ENCODE measurements around the gene LRRN4CL. TPM values are rescaled to one million over a fixed set of nuclear protein-coding genes. Genes with fewer than 3 reads are reported as not detected.

Gene LRRN4CL
- total and polyA plus RNA-seq, 2 of the 4 experiments (the other 2 are of a cell fraction), result 0.36 to 0.84 TPM

GRCh38 chr11:62648967-62649364 lies 40.4 kb downstream of the LRRN4CL start:
- H3K4ac ChIP-seq (ENCODE audit: low read depth, low read length), result no peak overlapping the region
- no peak overlapping the region for H4K8ac ChIP-seq (ENCODE audit: low read depth in 2 of 2, low read length in 2 of 2)
- H2AFZ ChIP-seq (replicated peaks; ENCODE audit: low read length, poor library complexity), result no peak overlapping the region
- TF ChIP-seq CEBPB (IDR thresholded peaks at IDR 0.05; ENCODE audit: low read depth, low read length) (no peak), FOS (IDR thresholded peaks at IDR 0.05; ENCODE audit: low read depth, low read length) (no peak), RFX5 (IDR thresholded peaks at IDR 0.05; ENCODE audit: low read depth, low read length) (no peak), SMC3 (IDR thresholded peaks at IDR 0.05; ENCODE audit: low read depth, low read length) (no peak), NFE2L2 (IDR thresholded peaks at IDR 0.05; ENCODE audit: low read depth, low read length) (no peak), POLR2A (IDR thresholded peaks at IDR 0.05; ENCODE audit: low read depth, low read length) (no peak), CTCF (conservative IDR thresholded peaks at IDR 0.05; ENCODE audit: low read depth, low read length) (no peak), MAZ (IDR thresholded peaks at IDR 0.05; ENCODE audit: borderline replicate concordance, low read depth, low read length) (no peak), MAFK (IDR thresholded peaks at IDR 0.05; ENCODE audit: low read depth, low read length) (no peak), USF2 (IDR thresholded peaks at IDR 0.05; ENCODE audit: low read depth, low read length) (no peak), RCOR1 (IDR thresholded peaks at IDR 0.05; ENCODE audit: insufficient replicate concordance, low read length) (no peak), RAD21 (IDR thresholded peaks at IDR 0.05; ENCODE audit: low read length) (no peak)
- H2AK9ac ChIP-seq (replicated peaks; ENCODE audit: low read depth, low read length, poor library complexity), result no peak overlapping the region
- peaks cover 17% of the 10 kb centered on the region for H4K20me1 ChIP-seq (ENCODE audit: insufficient read depth, low read length)
- H3K18ac ChIP-seq (ENCODE audit: low read depth, low read length), result no peak overlapping the region
- WGBS, 2 experiments (ENCODE audit: extremely low coverage in 2 of 2, insufficient read length in 1 of 2), result 84% methylated on average over 9 of the region's 11 CpGs; no CpG with 5 or more reads in 1 of the 2 experiments
- no peak overlapping the region for H2BK15ac ChIP-seq (ENCODE audit: low read depth, low read length)
- H2AK5ac ChIP-seq (ENCODE audit: low read depth, low read length), result no peak overlapping the region
- H3K9me1 ChIP-seq (ENCODE audit: insufficient read depth, low read length), result 0 out of 2 replicates have a peak, but pooled peaks cover 6% of the 10 kb centered on the region
- H3K14ac ChIP-seq (replicated peaks; ENCODE audit: low read depth, low read length), result no peak overlapping the region
- H2BK5ac ChIP-seq (ENCODE audit: low read depth, low read length, poor library complexity, severe bottlenecking), result no peak overlapping the region
- intact Hi-C loops (cut with micrococcal nuclease) (no loop called here), dilution Hi-C loops (cut with HindIII; ENCODE audit: low sequenced_read_pairs, unreplicated experiment) (no loop called here), in situ Hi-C loops (cut with MboI; ENCODE audit: low sequenced_read_pairs) (no loop called here)
- no peaks in the 10 kb centered on the region for H3K9me3 ChIP-seq (ENCODE audit: control insufficient read depth, insufficient read depth, low read length)
- peaks cover 6 to 57% of the 10 kb centered on the region in 2 experiments for H3K79me1 ChIP-seq (ENCODE audit: low read depth in 1 of 2, low read length in 2 of 2)
- H3K4me1 ChIP-seq (ENCODE audit: control insufficient read depth, insufficient read depth, low read length), result peaks cover 8% of the 10 kb centered on the region
- no peak for ATAC-seq (ENCODE audit: low read depth)
- no peaks in the 10 kb centered on the region for H3K27me3 ChIP-seq (ENCODE audit: control insufficient read depth, insufficient read depth, low read length)
- no peak overlapping the region for H3K23ac ChIP-seq (ENCODE audit: low read depth, low read length)
- no peak overlapping the region for H3K4me2 ChIP-seq (ENCODE audit: low read depth, low read length)
- no TSS peak for BruUV-seq (replicated peaks)
- no peak for DNase-seq
- CTCF ChIA-PET, result no interaction called here
- POLR2A ChIA-PET (ENCODE audit: unreplicated experiment), result interaction anchor here (1.3 kb wide), 1 partner anchor 17 kb away, joined by 5 read pairs; the partner anchor contains the start of gene CSKMT
- H2BK120ac ChIP-seq (ENCODE audit: low read depth, low read length), result no peak overlapping the region
- no peak overlapping the region for H4K5ac ChIP-seq (ENCODE audit: low read depth, low read length)
- H3K4me3 ChIP-seq (ENCODE audit: insufficient read depth, low read depth, low read length), result no peak overlapping the region
- peaks cover 32% of the 10 kb centered on the region for H3K36me3 ChIP-seq (ENCODE audit: control insufficient read depth, insufficient read depth, low read length)
- no peak overlapping the region for H3K9ac ChIP-seq (ENCODE audit: low read depth, low read length)
- no peak overlapping the region for H3K56ac ChIP-seq (ENCODE audit: extremely low read depth, insufficient read depth, low read length)
- no peak overlapping the region for H4K91ac ChIP-seq (ENCODE audit: insufficient read depth, low read depth, low read length)
- H3K27ac ChIP-seq (ENCODE audit: insufficient read depth, low read length), result no peak overlapping the region
- H2BK20ac ChIP-seq (ENCODE audit: low read depth, low read length), result no peak overlapping the region
